ENCODE results near the gene TTC39B.

The TTC39B gene

GRCh38 chr9:15115702-15116101, 191.3 kb downstream of the TTC39B start:
- DNase-seq, result no peak

GRCh38 chr9:15115041-15115440, 192.0 kb downstream of the TTC39B start:
- DNase-seq, result no peak
